SH-SY5Y (cell line): ENCODE data around the gene TRIO.

Experiments
- GATA2 ChIP-seq: IDR thresholded peaks from 2 replicates; pipeline ENCODE4 v1.6.1; 2011; ENCODE audit warnings: mild to moderate bottlenecking, low read depth, low read length
- GATA3 ChIP-seq: IDR thresholded peaks from 2 replicates; pipeline ENCODE4 v1.6.1; 2011; ENCODE audit warnings: low read depth, mild to moderate bottlenecking, low read length, moderate library complexity

DNA sequence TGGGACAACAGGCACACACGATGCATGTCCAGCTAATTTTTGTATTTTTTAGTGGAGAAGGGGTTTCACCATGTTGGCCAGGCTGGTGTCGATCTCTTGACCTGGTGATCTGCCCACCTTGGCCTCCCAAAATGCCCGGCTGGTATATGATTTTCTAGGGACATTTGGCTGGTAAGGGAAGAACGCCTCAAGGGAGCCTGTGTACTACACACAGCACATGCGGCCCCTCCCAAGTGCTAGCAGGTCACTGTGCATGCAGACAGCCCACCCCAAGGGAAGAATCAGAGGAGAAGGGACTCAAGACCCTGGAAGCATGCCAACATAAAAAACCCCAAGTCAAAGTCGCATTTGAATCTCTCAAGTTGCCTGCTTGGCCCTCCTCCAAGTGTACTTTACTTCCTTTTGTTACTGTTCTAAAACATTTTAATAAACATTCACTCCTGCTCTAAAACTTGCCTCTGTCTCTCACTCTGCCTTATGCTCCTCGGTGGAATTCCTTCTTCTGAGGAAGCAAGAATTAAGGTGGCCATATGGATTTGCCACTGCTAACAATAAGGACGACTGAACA, 414.1 kb downstream of the TRIO start:
- TF ChIP-seq GATA2 (no peak), GATA3 (no peak)
